NCI-H526 (cell line): ENCODE data around the gene CDC42SE2.
"Not testable (repeated sequence)": the region's sequence is repeated elsewhere in the genome, so short reads cannot be mapped to it uniquely, and the experiment has no call there.

Experiments used
- DNase-seq, 2 experiments: peaks; one replicate each; lab custom pipeline; 2025; lab: John Stamatoyannopoulos, UW

Gene CDC42SE2

DNA sequence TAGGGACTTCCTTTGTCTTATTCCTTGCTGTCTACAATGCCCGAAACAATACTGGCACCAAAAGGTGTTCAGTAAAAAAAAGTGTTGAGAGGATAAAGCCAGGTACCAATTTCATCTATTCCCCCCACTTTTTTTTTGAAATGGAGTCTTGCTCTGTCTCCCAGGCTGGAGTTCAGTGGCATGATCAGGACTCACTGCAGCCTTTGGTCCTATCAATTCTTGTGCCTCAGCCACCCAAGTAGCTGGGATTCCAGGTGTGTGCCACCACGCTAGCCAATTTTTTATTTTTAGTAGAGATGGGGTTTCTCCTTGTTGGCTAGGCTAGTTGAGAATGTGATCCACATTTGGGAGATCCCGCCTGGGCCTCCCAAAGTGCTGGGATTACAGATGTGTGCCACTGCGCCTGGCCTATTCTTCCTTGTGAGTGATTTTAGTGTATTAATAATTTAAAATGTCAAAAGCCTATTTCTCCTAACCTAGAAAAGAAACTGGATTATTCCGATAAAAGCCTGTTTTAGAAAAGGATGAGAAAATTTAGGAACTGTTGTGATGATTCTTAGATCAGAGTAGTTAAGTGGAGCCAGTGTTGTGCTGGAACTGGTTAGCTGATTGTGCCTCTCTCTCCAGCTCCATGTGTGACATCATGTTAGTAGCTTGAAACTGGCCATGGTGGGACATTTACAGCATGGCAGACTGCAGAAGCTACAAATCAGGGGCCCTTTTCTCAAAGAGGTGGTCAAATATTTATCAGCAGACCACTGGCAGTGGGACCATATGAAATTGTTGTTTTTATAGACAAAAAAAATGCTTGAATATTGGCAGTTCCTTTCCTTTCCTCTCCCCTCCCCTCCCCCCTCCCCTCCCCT is 14.3 kb downstream of the CDC42SE2 start:
- no peak for DNase-seq

DNA sequence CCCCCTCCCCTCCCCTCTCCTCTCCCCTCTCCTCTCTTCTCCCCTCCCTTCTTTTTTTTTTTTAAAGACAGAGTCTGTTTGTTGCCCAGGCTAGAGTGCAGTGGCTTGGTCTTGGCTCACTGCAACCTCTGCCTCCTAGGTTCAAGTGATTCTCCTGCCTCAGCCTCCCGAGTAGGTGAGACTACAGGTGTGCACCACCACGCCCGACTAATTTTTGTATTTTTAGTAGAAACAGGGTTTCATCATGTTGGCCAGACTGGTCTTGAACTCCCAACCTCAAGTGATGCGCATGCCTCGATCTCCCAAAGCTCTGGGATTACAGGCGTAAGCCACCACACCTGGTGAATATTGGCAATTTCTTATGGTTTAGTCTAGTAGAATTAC is 14.9 kb downstream of the CDC42SE2 start:
- not testable (repeated sequence) for DNase-seq

DNA sequence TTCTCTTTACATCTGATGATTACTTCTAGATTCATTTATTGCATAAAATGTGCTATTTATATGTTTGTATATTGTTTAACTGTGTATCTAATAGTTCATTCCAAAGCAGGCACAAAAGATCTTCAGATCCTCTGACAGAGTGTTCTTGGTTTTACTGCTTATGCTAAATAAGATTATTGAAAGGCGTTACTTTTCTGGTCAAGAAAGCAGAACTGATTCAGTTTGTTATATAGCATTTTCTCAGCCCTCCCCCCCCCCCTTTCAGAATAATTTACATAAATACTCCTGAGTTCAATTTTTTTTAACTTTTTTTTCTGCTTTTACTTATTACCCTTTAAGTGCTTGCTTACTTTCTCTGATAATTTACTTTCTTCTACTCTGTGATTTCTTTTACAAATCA is 15.4 kb downstream of the CDC42SE2 start:
- DNase-seq: no peak

DNA sequence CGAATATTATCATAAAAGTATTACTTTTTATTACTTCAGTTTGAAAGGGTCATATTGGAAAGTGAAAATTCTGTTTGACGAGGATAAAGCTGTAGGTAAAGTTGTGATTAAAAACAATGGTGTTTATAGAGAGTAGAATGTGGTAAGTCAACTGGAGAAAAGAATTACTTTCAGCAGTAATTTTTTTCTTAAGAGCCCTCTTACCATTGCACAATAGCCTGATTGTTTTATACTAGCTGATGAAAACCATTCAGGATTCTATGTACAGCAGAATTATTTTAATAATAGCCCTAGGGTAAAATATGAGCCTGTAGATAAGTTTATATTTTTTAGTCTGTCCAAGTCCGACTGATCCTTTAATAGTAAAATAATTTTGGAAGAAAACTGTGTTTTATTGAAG is 16.6 kb downstream of the CDC42SE2 start:
- peak in 1 of 2 experiments; percentile 28 for DNase-seq

DNA sequence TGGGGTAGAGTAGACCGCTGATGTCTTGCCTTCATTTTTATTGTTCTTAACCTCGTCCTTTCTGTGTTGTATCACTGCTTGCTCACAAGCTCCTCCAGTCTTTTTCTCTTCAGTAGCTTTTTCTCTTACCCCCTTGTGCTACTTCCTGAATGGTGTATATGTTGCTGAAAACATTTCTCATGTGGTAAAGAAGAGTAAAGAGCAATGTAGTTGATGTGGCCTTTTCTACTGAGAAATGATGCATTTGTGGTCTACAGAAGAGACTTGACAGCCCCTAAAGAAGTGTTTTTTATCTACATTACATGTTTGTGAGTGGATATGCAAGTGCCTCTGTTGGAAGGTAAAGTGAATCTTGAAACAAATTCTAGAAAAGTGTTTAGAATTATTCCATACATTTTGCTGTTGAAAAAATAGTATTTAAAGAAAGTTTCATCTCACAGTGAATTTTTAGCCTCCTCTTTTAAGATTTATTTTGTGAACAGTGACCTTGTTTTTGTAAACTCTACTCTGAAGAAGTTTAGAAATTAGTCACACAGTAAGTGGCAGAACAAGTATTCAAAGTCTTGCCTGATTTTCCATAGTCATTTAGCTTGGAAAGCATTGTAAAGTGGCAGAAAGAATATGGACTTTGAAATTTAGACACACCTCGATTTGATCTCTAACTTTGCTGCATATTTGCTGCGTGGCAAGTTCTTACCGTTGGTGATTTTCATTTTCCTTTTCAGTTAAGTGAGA is 17.4 kb downstream of the CDC42SE2 start:
- DNase-seq: no peak

DNA sequence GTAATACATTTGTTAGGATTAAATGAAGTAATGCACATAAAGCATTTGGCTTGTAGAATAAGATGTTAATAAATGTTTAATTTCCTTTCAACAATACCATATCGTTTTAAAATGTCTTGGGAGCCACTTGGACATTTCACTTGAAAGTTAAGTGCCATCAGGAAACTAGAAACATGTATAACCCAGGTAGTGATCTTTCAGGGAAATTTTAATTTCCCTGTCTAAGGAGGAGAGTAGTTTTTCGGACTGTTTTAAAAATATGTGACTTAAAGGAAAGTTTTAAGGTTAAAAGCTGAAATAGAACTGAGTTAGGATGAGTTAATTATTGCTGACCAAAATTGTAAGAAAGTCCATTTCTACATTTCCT is 18.0 kb downstream of the CDC42SE2 start:
- no peak for DNase-seq

DNA sequence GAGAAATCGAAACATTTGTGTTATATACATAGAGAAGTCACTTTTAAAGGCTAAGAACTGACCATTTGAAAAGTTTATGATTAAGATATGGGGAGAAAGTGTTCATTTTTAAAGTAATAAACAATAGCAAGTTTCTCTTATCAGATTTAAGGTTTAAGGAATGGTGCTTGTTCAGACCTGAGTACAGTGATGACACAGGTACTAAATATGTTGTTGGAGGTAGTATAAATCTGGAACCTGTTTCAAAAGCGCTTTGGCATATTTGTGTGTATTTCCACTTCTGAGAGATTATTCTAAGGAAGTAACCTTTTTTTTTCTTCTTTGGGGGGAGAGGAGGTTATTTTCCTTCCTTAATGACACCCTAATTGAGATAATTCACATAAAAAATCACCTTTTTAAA is 18.4 kb downstream of the CDC42SE2 start:
- no peak for DNase-seq

DNA sequence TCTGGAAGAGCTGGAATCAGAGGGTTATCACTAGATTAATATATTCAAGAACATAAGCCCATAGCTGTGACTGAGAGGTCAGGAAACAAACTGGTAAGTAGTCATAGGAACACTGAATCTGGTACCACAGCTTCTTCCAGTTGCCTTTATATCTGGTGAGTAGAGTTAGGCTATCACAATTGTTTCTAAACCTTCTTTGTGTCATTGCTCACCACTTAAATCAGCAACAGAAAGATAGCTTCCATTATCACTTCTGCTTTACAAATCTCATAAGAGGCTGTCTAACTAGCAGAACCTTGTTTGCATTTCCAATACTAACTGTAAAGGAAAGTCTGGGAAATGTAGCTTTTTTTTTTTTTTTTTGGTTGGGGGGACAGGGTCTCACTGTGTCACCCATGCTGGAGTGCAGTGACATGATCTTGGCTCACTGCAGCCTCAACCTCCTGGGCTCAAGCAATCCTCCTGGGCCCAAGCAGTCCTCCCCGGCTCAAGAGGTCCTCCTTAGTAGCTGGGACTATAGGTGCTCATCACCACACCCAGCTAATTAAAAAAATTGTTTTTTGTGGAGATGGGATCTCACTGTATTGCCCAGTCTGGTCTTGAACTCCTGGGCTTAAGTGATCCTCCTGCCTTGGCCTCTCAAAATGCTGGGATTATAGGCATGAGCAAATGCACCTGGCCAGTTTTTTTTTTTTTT is 22.0 kb downstream of the CDC42SE2 start:
- no peak for DNase-seq

DNA sequence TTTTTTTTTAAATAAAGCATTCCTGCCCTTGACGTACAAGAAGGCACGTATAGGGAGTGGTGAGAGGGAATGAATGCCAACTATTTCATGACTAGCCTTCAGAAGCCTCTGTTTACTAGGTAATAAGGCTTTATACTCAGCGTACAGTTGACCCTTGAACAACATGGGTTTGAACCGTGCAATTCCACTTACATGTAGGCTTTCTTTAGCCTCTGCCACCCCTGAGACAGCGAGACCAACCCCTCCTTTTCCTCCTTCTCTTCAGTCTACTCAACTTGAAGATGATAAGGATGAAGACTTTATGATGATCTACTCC is 22.5 kb downstream of the CDC42SE2 start:
- DNase-seq: no peak

DNA sequence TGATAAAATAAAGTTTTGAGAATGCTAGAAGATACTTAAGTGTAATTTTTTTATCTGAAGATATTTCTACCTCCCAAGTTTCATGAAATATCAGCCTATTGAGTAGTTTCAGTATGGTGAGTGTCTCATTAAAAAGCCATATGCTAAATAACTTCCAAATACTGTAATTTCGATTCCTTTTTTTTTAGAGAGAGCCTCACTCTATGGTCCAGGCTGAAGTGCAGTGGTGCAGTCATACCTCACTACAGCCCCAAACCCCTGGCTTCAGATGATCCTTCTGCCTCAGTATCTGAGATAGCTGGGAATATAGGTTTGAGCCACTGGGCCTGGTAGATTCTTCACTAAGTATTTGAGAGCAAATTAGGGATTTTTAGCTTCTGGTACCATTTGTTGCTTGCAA is 24.5 kb downstream of the CDC42SE2 start:
- DNase-seq: no peak

DNA sequence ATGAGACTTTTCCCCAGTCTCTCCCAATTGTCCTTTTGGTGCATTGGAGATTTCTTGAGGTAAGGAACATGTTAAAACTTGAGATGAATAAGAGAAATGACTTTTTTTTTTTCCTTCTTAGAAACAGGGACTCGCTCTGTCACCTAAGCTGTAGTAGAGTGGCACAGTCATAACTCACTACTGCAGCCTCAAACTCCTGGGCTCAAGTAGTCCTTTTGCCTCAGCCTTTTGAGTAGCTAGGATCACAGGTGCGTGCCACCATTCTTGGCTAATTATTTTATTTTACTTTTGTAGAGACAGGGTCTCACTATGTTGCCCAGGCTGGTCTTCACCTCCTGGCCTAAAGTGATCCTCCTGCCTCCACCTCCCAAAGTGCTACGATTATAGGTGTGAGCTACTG is 25.9 kb downstream of the CDC42SE2 start:
- DNase-seq: no peak

DNA sequence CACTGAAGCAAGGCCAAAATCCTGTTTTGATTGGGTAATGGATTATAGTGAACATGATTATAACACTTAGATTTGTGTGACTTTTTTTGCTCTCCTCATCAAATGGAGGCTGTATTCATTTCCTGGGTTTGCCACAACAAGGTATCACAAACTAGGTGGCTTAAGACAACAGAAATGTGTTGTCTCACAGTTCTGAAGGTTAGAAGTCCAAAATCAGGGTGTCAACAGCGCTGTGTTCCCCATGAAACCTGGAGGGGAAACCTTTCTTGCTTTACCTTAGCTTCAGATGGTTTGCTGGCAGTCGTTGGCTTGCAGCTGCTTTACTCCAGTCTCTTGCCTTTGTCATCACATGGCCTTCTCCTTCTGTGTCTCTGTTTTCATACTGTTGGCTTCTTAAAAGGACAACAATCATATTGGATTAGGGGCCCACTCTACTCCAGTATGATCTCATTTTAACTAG is 32.4 kb downstream of the CDC42SE2 start:
- DNase-seq: no peak

DNA sequence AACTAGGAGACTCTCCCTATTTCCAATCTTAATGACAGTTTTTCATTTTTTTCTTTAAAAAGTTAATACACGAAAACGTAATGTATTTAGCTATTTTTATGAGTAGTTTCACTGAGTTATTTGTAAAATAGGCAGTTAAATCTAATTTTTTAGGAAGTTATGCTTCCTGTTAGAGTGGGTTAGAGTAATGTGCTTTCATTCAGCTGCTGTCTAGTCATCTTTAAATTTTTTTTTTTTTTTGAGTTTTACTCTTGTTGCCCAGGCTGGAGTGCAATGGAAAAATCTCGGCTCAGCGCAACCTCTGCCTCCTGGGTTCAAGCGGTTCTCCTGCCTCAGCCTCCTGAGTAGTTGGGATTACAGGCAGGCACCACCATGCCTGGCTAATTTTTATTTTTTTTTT is 34.0 kb downstream of the CDC42SE2 start:
- no peak for DNase-seq

DNA sequence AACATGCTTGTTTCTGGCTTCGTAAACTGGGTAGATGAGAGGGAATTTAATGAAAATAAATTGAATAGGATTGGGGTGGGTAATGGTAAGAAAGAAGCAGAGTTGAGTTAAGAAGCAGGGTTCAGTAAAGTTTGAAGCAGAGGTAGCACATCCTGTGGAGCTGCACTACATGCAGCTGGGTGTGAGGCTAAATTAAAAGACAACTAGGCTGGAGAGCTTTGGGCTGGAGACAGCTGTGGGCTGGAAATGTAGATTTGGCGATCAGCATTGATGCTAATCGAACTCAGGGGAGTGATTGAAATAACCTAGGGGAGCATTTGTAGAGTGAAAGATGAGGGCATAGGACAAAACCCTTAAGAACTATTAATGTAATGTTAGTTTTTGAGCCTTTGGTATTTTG is 35.6 kb downstream of the CDC42SE2 start:
- DNase-seq: no peak

DNA sequence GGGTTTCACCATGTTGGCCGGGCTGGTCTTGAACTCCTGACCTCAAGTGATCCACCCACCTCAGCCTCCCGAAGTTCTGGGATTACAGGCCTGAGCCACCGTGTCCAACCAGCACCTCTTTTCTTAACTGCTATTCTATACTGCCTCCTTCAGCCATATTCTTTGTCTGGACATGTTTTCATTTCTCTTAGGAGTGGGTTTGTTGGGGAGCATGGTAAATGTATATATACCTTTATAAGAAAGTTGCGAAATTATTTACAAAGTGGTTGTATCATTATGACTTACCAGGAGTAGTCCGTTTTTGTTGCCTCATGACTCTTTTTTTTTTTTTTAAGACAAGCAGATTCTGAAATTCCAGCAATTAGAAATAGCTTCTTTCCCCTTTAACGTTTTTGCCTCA is 38.7 kb downstream of the CDC42SE2 start:
- DNase-seq: no peak

DNA sequence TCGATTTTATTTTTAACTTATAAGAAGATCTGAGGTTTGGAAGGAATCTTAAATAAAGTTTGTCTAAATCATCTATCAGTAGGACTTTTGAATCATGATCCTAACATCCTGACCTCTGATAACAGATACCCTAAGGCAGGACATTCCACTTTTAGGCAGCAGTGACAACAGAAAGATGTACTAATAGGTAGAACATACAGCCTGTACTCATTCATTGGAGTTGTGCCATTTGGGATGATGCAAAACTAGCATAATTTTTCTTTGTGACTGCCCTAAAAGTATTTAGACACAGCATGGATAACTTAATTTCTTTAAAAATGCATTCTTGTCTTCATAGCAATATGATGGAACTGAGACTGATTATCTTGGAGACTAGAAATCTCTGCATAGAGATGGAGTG is 39.7 kb downstream of the CDC42SE2 start:
- DNase-seq: no peak

DNA sequence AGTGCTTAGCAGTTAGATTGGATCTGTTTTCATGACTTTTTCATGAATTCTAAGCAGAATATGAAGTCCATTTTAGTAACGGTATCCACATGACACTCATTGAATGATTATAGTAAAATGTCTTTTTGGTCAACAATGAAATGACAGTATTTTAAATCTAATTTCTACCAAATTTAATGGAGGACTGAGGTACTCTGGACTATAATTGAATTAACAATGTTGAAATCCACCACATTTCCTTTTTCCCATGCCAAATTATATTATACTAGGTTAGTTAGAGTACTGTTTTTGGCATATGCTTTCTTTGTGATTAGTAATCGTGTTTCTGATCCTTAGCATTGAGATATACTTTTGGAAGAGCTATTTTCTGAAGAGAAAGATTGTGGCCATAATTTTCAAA is 40.6 kb downstream of the CDC42SE2 start:
- no peak for DNase-seq

DNA sequence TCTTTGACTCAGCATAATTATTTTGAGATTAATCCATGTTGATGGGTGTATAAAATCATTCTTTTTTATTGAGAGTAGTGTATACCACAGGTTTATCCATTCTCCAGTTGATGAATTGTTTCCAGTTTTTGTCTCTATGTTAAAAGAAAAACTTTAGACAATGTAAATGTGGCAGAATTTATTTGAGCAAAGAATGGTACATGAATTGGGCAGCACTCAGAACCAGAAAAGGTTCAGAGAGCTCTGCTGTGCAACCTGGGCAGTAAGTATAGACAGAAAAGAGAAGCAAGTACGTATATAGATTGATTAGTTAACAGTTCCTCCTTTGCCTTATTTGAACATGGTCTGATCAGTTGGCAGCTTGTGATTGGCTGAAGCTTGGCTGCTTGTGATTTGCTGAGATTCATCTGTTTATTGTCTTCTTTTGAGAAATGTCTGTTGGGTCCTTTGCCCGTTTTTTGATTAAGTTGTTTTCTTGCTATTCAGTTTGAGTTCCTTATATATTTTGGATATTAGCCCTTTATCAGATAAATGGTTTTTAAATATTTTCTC is 41.4 kb downstream of the CDC42SE2 start:
- no peak for DNase-seq

DNA sequence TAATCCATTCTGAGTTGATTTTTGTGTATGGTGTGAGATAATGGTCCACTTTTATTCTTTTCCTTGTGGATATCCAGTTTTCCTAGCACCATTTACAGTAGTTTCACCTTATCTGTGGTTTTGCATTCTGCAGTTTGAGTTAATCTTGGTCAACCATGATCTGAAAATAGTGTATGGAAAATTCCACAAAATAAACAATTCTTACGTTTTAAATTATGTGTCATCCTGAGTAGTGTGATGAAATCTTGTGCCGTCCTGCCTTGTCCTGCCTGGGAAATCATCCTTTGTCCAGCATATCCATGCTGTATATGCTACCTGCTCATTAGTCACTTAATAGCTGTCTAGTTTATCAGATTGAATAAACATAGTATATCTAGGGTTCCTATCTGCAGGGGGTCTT is 42.1 kb downstream of the CDC42SE2 start:
- no peak for DNase-seq

DNA sequence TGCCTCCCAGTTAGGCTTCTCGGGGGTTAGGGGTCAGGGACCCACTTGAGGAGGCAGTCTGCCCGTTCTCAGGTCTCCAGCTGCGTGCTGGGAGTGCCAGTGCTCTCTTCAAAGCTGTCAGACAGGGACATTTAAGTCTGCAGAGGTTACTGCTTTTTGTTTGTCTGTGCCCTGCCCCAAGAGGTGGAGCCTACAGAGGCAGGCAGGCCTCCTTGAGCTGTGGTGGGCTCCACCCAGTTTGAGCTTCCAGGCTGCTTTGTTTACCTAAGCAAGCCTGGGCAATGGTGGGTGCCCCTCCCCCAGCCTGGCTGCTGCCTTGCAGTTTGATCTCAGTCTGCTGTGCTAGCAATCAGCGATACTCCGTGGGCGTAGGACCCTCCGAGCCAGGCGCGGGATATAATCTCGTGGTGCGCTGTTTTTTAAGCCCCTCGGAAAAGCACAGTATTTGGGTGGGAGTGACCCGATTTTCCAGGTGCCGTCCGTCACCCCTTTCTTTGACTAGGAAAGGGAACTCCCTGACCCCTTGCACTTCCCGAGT is 48.5 kb downstream of the CDC42SE2 start:
- DNase-seq: peak in 1 of 2 experiments; percentile 14

DNA sequence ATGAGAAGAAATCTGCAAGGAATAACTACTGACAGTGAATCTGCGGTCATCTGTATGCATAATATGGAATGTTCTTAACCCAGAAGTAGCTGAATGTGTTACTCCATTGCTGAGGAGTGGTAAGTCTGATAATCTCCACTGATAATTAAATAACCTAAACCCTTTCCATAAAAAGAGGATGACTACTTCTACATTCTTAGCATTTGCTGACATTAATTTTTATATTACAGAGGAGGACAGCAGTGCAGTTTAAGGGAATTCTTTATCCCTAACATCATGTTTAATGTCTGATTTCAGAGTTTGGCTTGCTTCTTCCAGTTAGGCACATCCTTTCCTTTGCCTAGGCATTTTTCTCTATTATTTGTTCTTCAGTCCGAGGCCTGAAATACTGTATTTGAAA is 52.2 kb downstream of the CDC42SE2 start:
- no peak for DNase-seq

DNA sequence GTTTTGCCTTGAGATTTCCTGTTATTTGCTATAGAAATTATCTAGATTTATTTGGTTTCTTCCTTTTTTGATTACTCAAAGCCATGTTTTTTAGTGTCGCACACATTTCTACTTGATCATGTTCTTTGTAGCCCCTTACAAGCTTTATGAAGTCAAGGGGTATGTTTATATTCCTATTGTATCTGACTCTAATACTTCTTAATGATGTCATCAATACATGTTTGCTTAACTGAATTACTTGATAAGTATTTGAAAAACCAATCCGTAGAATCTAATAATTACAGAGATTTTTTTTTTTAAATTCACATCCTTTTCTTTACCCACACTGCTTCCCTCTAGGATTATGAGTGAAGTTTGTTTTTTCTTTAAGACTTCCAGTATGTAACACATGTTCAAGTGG is 53.0 kb downstream of the CDC42SE2 start:
- no peak for DNase-seq
